Measurements from ENCODE around the gene DCLK1. TPM values are rescaled to one million over a fixed set of nuclear protein-coding genes. Genes with fewer than 3 reads are reported as not detected.
"Not testable (repeated sequence)": the region's sequence is repeated elsewhere in the genome, so short reads cannot be mapped to it uniquely, and the experiment has no call there.

The DCLK1 gene
- total RNA-seq, 2 experiments from 2014 or later, result not detected

- no peak for DNase-seq
- no peaks in the 10 kb centered on the region for H3K27me3 Mint-ChIP-seq (ENCODE audit: low read depth)
- H3K36me3 Mint-ChIP-seq (ENCODE audit: low read depth), result no peaks in the 10 kb centered on the region
- intact Hi-C loops (cut with micrococcal nuclease), result no loop called here
- H3K4me1 Mint-ChIP-seq (ENCODE audit: low read depth), result no peaks in the 10 kb centered on the region
- H3K27ac Mint-ChIP-seq, result no peak overlapping the region
- CTCF ChIA-PET, result no interaction called here
- H3K4me3 Mint-ChIP-seq, result no peak overlapping the region
- H3K9me3 Mint-ChIP-seq, result no peaks in the 10 kb centered on the region
These were observed 58.8 kb downstream of the DCLK1 start for GRCh38 chr13:36072152-36072935.

- H3K4me1 Mint-ChIP-seq (ENCODE audit: low read depth); H3K4me3 Mint-ChIP-seq; intact Hi-C loops (cut with micrococcal nuclease); H3K27ac Mint-ChIP-seq; H3K36me3 Mint-ChIP-seq (ENCODE audit: low read depth); CTCF ChIA-PET; H3K27me3 Mint-ChIP-seq (ENCODE audit: low read depth); H3K9me3 Mint-ChIP-seq; DNase-seq: not testable (repeated sequence)
These were observed 60.5 kb downstream of the DCLK1 start for GRCh38 chr13:36070504-36071192.

- H3K4me3 Mint-ChIP-seq, result no peak overlapping the region
- DNase-seq, result no peak
- no peaks in the 10 kb centered on the region for H3K4me1 Mint-ChIP-seq (ENCODE audit: low read depth)
- no peaks in the 10 kb centered on the region for H3K27me3 Mint-ChIP-seq (ENCODE audit: low read depth)
- H3K36me3 Mint-ChIP-seq (ENCODE audit: low read depth), result no peaks in the 10 kb centered on the region
- intact Hi-C loops (cut with micrococcal nuclease), result no loop called here
- H3K27ac Mint-ChIP-seq, result no peak overlapping the region
- CTCF ChIA-PET, result no interaction called here
- H3K9me3 Mint-ChIP-seq, result peaks cover 3% of the 10 kb centered on the region
These were observed 61.3 kb downstream of the DCLK1 start for GRCh38 chr13:36069881-36070366.

GRCh38 chr13:36068991-36069390 lies 62.2 kb downstream of the DCLK1 start:
- no peak for DNase-seq
- Mint-ChIP-seq H3K9me3 (peaks cover 3% of the 10 kb centered on the region), H3K27me3 (ENCODE audit: low read depth) (no peaks in the 10 kb centered on the region), H3K36me3 (ENCODE audit: low read depth) (no peaks in the 10 kb centered on the region), H3K4me1 (ENCODE audit: low read depth) (no peaks in the 10 kb centered on the region), H3K27ac (no peak overlapping the region), H3K4me3 (no peak overlapping the region)
- CTCF ChIA-PET, result no interaction called here
- intact Hi-C loops (cut with micrococcal nuclease), result no loop called here

- no peak for DNase-seq
- no peak overlapping the region for H3K27ac Mint-ChIP-seq
- H3K9me3 Mint-ChIP-seq, result peaks cover 3% of the 10 kb centered on the region
- CTCF ChIA-PET, result no interaction called here
- intact Hi-C loops (cut with micrococcal nuclease), result no loop called here
- H3K27me3 Mint-ChIP-seq (ENCODE audit: low read depth), result no peaks in the 10 kb centered on the region
- no peaks in the 10 kb centered on the region for H3K36me3 Mint-ChIP-seq (ENCODE audit: low read depth)
- no peak overlapping the region for H3K4me3 Mint-ChIP-seq
- H3K4me1 Mint-ChIP-seq (ENCODE audit: low read depth), result no peaks in the 10 kb centered on the region
These were observed 62.6 kb downstream of the DCLK1 start for GRCh38 chr13:36068566-36068965.

- no peak for DNase-seq
- H3K9me3 Mint-ChIP-seq, result peaks cover 3% of the 10 kb centered on the region
- no peak overlapping the region for H3K4me3 Mint-ChIP-seq
- intact Hi-C loops (cut with micrococcal nuclease), result no loop called here
- no peaks in the 10 kb centered on the region for H3K27me3 Mint-ChIP-seq (ENCODE audit: low read depth)
- CTCF ChIA-PET, result no interaction called here
- H3K36me3 Mint-ChIP-seq (ENCODE audit: low read depth), result no peaks in the 10 kb centered on the region
- no peaks in the 10 kb centered on the region for H3K4me1 Mint-ChIP-seq (ENCODE audit: low read depth)
- H3K27ac Mint-ChIP-seq, result no peak overlapping the region
These were observed 63.3 kb downstream of the DCLK1 start for GRCh38 chr13:36067746-36068381.

GRCh38 chr13:36062249-36062648 lies 68.9 kb downstream of the DCLK1 start:
- no peak for DNase-seq
- no peak overlapping the region for H3K27ac Mint-ChIP-seq
- peaks cover 3% of the 10 kb centered on the region for H3K9me3 Mint-ChIP-seq
- H3K27me3 Mint-ChIP-seq (ENCODE audit: low read depth), result no peaks in the 10 kb centered on the region
- CTCF ChIA-PET, result no interaction called here
- no peaks in the 10 kb centered on the region for H3K36me3 Mint-ChIP-seq (ENCODE audit: low read depth)
- no peaks in the 10 kb centered on the region for H3K4me1 Mint-ChIP-seq (ENCODE audit: low read depth)
- intact Hi-C loops (cut with micrococcal nuclease), result no loop called here
- no peak overlapping the region for H3K4me3 Mint-ChIP-seq

GRCh38 chr13:36061621-36062020 lies 69.6 kb downstream of the DCLK1 start:
- H3K36me3 Mint-ChIP-seq (ENCODE audit: low read depth), result no peaks in the 10 kb centered on the region
- no peaks in the 10 kb centered on the region for H3K4me1 Mint-ChIP-seq (ENCODE audit: low read depth)
- CTCF ChIA-PET, result no interaction called here
- intact Hi-C loops (cut with micrococcal nuclease), result no loop called here
- no peak overlapping the region for H3K4me3 Mint-ChIP-seq
- DNase-seq, result no peak
- peaks cover 3% of the 10 kb centered on the region for H3K9me3 Mint-ChIP-seq
- H3K27ac Mint-ChIP-seq, result no peak overlapping the region
- no peaks in the 10 kb centered on the region for H3K27me3 Mint-ChIP-seq (ENCODE audit: low read depth)

- Mint-ChIP-seq H3K4me3 (no peak overlapping the region), H3K9me3 (no peaks in the 10 kb centered on the region), H3K4me1 (ENCODE audit: low read depth) (no peaks in the 10 kb centered on the region), H3K27ac (no peak overlapping the region), H3K27me3 (ENCODE audit: low read depth) (no peaks in the 10 kb centered on the region), H3K36me3 (ENCODE audit: low read depth) (no peaks in the 10 kb centered on the region)
- no peak for DNase-seq
- intact Hi-C loops (cut with micrococcal nuclease), result no loop called here
- CTCF ChIA-PET, result no interaction called here
These were observed 70.1 kb downstream of the DCLK1 start for GRCh38 chr13:36061054-36061453.

- no peak overlapping the region for H3K4me3 Mint-ChIP-seq
- CTCF ChIA-PET, result interaction anchor here (0.6 kb wide), 1 partner anchor 140 kb away, joined by 3 read pairs; no protein-coding TSS in a partner anchor
- H3K27ac Mint-ChIP-seq, result no peak overlapping the region
- H3K9me3 Mint-ChIP-seq, result no peaks in the 10 kb centered on the region
- H3K36me3 Mint-ChIP-seq (ENCODE audit: low read depth), result no peaks in the 10 kb centered on the region
- no peaks in the 10 kb centered on the region for H3K27me3 Mint-ChIP-seq (ENCODE audit: low read depth)
- H3K4me1 Mint-ChIP-seq (ENCODE audit: low read depth), result no peaks in the 10 kb centered on the region
- DNase-seq, result no peak
- intact Hi-C loops (cut with micrococcal nuclease), result no loop called here
These were observed 71.9 kb downstream of the DCLK1 start for GRCh38 chr13:36059321-36059720.

GRCh38 chr13:36058116-36058515 lies 73.1 kb downstream of the DCLK1 start:
- Mint-ChIP-seq H3K4me1 (ENCODE audit: low read depth) (no peaks in the 10 kb centered on the region), H3K4me3 (no peak overlapping the region), H3K9me3 (no peaks in the 10 kb centered on the region), H3K36me3 (ENCODE audit: low read depth) (no peaks in the 10 kb centered on the region), H3K27me3 (ENCODE audit: low read depth) (no peaks in the 10 kb centered on the region), H3K27ac (no peak overlapping the region)
- intact Hi-C loops (cut with micrococcal nuclease), result no loop called here
- no peak for DNase-seq
- CTCF ChIA-PET, result no interaction called here

GRCh38 chr13:36057547-36057946 lies 73.6 kb downstream of the DCLK1 start:
- Mint-ChIP-seq H3K4me1 (ENCODE audit: low read depth) (no peaks in the 10 kb centered on the region), H3K4me3 (no peak overlapping the region), H3K9me3 (no peaks in the 10 kb centered on the region), H3K27me3 (ENCODE audit: low read depth) (no peaks in the 10 kb centered on the region), H3K36me3 (ENCODE audit: low read depth) (no peaks in the 10 kb centered on the region), H3K27ac (no peak overlapping the region)
- CTCF ChIA-PET, result no interaction called here
- intact Hi-C loops (cut with micrococcal nuclease), result no loop called here
- no peak for DNase-seq

GRCh38 chr13:36057041-36057440 lies 74.1 kb downstream of the DCLK1 start:
- Mint-ChIP-seq H3K4me3 (no peak overlapping the region), H3K36me3 (ENCODE audit: low read depth) (no peaks in the 10 kb centered on the region), H3K27me3 (ENCODE audit: low read depth) (no peaks in the 10 kb centered on the region), H3K4me1 (ENCODE audit: low read depth) (no peaks in the 10 kb centered on the region), H3K27ac (no peak overlapping the region), H3K9me3 (no peaks in the 10 kb centered on the region)
- no peak for DNase-seq
- CTCF ChIA-PET, result no interaction called here
- intact Hi-C loops (cut with micrococcal nuclease), result no loop called here
